ENCODE results near the gene FAM120B. TPM values are rescaled to one million over a fixed set of nuclear protein-coding genes. Genes with fewer than 3 reads are reported as not detected.

Gene FAM120B
- total and polyA plus RNA-seq, 3 experiments from 2014 or later, result 19.1 to 29.8 (median 20.9) TPM

- Mint-ChIP-seq H3K9me3 (peaks cover 7 to 15% (median 9%) of the 10 kb centered on the region in 5 donors), H3K27ac (no peak overlapping the region), H3K4me3 (no peak overlapping the region), H3K27me3 (peaks cover 10 to 40% of the 10 kb centered on the region in 2 donors), H3K36me3 (peaks cover 0 to 14% (median 0%) of the 10 kb centered on the region in 3 donors), H3K4me1 (peaks cover 0 to 7% (median 5%) of the 10 kb centered on the region in 3 donors)
- H3K36me3 ChIP-seq (ENCODE audit: insufficient read depth, low read length), result no peaks in the 10 kb centered on the region
- ChIA-PET CTCF (no interaction called here), POLR2A (no interaction called here)
- H3K27me3 ChIP-seq (ENCODE audit: insufficient read depth, low read length, poor library complexity, severe bottlenecking), result peaks cover 3% of the 10 kb centered on the region
- no peak for DNase-seq
- H3K4me1 ChIP-seq (ENCODE audit: insufficient read depth, low read length), result no peaks in the 10 kb centered on the region
- H3K9me3 ChIP-seq (ENCODE audit: low read length), result no peaks in the 10 kb centered on the region
- H3K27ac ChIP-seq (ENCODE audit: low read depth, low read length), result no peak overlapping the region
- H3K4me3 ChIP-seq (ENCODE audit: low read length), result no peak overlapping the region
These were observed 126.9 kb downstream of the FAM120B start for GRCh38 chr6:170433163-170434116.

DNA sequence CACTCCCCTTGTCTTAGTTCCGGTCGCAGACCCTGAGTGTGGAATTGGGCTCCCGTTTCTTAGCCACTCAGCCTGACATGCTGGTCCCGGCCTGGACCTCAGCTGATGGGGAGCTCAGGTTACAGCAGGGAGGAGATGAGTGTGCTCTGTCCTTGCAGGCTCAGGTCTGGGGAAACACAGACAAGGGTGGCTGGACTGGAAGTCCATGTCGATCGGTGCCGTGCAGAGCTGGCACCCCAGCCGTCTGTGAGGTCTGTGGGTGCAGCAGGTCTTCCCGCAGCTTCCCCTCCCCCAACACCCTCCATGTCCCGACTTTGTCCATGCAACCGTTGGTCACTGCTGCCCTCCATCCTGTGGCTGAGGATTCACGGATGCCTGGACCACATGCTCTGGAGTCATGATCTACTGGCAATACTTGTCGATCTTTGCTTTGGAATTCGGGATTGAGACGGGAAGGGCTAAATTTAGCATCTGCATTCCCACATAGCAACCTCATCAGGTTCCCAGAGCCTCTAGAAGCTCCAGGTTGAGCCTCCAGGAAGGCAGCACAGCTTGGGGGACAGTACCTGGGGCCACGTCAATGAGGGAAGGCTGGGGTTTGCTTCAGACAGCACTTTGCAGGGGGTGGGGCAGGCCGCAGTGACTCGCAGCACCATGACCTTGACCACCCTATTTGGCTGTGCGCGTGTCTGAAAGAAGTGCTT, 127.7 kb downstream of the FAM120B start:
- POLR2A ChIA-PET, result no interaction called here
- DNase-seq, result no peak
- Mint-ChIP-seq H3K4me3 (no peak overlapping the region), H3K9me3 (peaks cover 7 to 15% (median 9%) of the 10 kb centered on the region in 5 donors), H3K36me3 (peaks cover 0 to 14% (median 0%) of the 10 kb centered on the region in 3 donors), H3K27me3 (peaks cover 8 to 39% of the 10 kb centered on the region in 2 donors), H3K4me1 (peaks cover 0 to 8% (median 5%) of the 10 kb centered on the region in 3 donors), H3K27ac (no peak overlapping the region)
- no peaks in the 10 kb centered on the region for H3K4me1 ChIP-seq (ENCODE audit: insufficient read depth, low read length)
- CTCF ChIA-PET, result no interaction called here
- H3K36me3 ChIP-seq (ENCODE audit: insufficient read depth, low read length), result no peaks in the 10 kb centered on the region
- H3K27me3 ChIP-seq (ENCODE audit: insufficient read depth, low read length, poor library complexity, severe bottlenecking), result peaks cover 3% of the 10 kb centered on the region
- no peaks in the 10 kb centered on the region for H3K9me3 ChIP-seq (ENCODE audit: low read length)
- no peak overlapping the region for H3K27ac ChIP-seq (ENCODE audit: low read depth, low read length)
- no peak overlapping the region for H3K4me3 ChIP-seq (ENCODE audit: low read length)

DNA sequence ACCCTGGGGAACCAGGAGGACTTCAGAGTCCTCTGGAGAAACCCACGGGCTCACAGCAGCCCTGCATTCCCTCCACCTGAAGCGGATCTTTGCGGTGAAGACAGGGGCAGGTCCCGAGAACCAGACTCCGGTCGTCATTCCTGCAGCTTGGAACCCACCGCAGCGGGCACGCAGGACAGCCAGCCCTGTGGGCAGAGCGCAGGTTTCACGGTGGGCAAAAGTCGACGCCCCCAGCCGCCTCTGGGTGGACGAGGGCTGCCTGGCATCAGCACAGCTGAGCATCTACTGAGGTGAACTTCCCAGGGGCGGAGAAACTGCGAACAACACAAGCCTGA, 128.2 kb downstream of the FAM120B start:
- no peaks in the 10 kb centered on the region for H3K9me3 ChIP-seq (ENCODE audit: low read length)
- POLR2A ChIA-PET, result no interaction called here
- Mint-ChIP-seq H3K27me3 (peaks cover 8 to 36% of the 10 kb centered on the region in 2 donors), H3K9me3 (peaks cover 7 to 15% (median 9%) of the 10 kb centered on the region in 5 donors), H3K4me3 (no peak overlapping the region), H3K4me1 (peaks cover 0 to 8% (median 5%) of the 10 kb centered on the region in 3 donors), H3K27ac (no peak overlapping the region), H3K36me3 (peaks cover 0 to 14% (median 0%) of the 10 kb centered on the region in 3 donors)
- H3K4me3 ChIP-seq (ENCODE audit: low read length), result no peak overlapping the region
- CTCF ChIA-PET, result no interaction called here
- H3K4me1 ChIP-seq (ENCODE audit: insufficient read depth, low read length), result no peaks in the 10 kb centered on the region
- no peaks in the 10 kb centered on the region for H3K36me3 ChIP-seq (ENCODE audit: insufficient read depth, low read length)
- no peak for DNase-seq
- peaks cover 3% of the 10 kb centered on the region for H3K27me3 ChIP-seq (ENCODE audit: insufficient read depth, low read length, poor library complexity, severe bottlenecking)
- no peak overlapping the region for H3K27ac ChIP-seq (ENCODE audit: low read depth, low read length)

DNA sequence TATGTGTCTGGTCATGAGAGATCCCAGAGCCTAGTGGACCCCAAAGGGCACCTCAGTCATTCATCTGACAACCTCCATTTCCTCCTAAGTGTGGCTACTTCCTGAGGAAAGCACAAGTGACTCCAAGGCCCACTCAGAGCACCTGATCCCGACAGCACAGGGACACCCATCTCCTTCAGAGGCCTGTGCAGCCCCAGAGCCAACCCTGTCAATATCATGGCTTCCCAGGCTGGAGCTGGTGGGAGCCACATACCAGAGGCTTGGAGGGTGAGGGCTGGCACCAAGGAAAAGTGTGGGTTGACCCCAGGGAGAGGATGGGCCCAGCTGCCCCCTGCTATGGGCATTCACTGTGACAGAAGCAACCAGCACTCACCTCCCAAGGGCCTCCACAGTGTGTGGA, 129.2 kb downstream of the FAM120B start:
- H3K4me1 Mint-ChIP-seq, result peaks cover 0 to 8% (median 5%) of the 10 kb centered on the region in 3 donors
- no peak overlapping the region for H3K27ac ChIP-seq (ENCODE audit: low read depth, low read length)
- peaks cover 10 to 36% of the 10 kb centered on the region in 2 donors for H3K27me3 Mint-ChIP-seq
- no peak overlapping the region for H3K27ac Mint-ChIP-seq
- H3K4me3 Mint-ChIP-seq, result peak overlapping the region in 1 of 7 donors; percentile 23
- H3K36me3 Mint-ChIP-seq, result peaks cover 0 to 14% (median 0%) of the 10 kb centered on the region in 3 donors
- H3K36me3 ChIP-seq (ENCODE audit: insufficient read depth, low read length), result no peaks in the 10 kb centered on the region
- H3K9me3 ChIP-seq (ENCODE audit: low read length), result no peaks in the 10 kb centered on the region
- H3K27me3 ChIP-seq (ENCODE audit: insufficient read depth, low read length, poor library complexity, severe bottlenecking), result peaks cover 3% of the 10 kb centered on the region
- H3K4me3 ChIP-seq (ENCODE audit: low read length), result no peak overlapping the region
- H3K4me1 ChIP-seq (ENCODE audit: insufficient read depth, low read length), result no peaks in the 10 kb centered on the region
- CTCF ChIA-PET, result no interaction called here
- H3K9me3 Mint-ChIP-seq, result peaks cover 7 to 15% (median 9%) of the 10 kb centered on the region in 5 donors
- POLR2A ChIA-PET, result no interaction called here
- DNase-seq, result no peak

DNA sequence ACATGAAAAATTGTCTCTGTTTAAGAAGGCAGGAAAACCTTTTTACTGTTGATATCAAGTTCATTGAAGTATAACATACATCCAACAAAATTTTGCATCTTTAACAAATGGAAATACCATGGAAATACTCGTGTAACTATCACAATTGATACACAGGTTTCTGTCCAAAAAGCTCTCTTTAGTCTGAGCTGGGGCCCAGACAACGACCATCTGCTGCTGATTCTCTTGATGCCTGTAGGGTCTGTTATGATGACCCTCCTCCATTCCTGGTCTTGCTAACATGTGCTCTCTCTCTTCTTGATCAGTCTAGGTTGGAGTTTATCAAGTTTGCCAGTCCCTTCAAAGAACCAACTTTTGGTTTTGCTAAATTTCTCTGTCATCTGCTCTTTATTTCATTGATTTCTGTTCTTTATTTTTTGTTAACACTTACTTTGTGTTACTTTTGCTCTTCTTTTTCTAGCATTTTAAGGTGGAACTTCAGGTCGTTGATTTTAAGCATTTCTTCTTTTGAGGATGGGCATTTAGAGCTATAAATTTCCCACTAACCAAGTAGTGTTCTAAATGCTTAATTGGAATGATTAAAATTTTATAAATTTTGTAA, 129.8 kb downstream of the FAM120B start:
- H3K36me3 Mint-ChIP-seq, result peaks cover 0 to 14% (median 0%) of the 10 kb centered on the region in 3 donors
- Histone ChIP-seq H3K4me3 (ENCODE audit: low read length) (no peak overlapping the region), H3K36me3 (ENCODE audit: insufficient read depth, low read length) (no peaks in the 10 kb centered on the region), H3K9me3 (ENCODE audit: low read length) (no peaks in the 10 kb centered on the region), H3K4me1 (ENCODE audit: insufficient read depth, low read length) (no peaks in the 10 kb centered on the region), H3K27ac (ENCODE audit: low read depth, low read length) (no peak overlapping the region), H3K27me3 (ENCODE audit: insufficient read depth, low read length, poor library complexity, severe bottlenecking) (peaks cover 3% of the 10 kb centered on the region)
- H3K27me3 Mint-ChIP-seq, result peaks cover 10 to 32% of the 10 kb centered on the region in 2 donors
- CTCF ChIA-PET, result no interaction called here
- peaks cover 0 to 8% (median 5%) of the 10 kb centered on the region in 3 donors for H3K4me1 Mint-ChIP-seq
- H3K9me3 Mint-ChIP-seq, result peaks cover 7 to 15% (median 9%) of the 10 kb centered on the region in 5 donors
- POLR2A ChIA-PET, result no interaction called here
- peak overlapping the region in 1 of 7 donors; percentile 23 for H3K4me3 Mint-ChIP-seq
- no peak for DNase-seq
- no peak overlapping the region for H3K27ac Mint-ChIP-seq

- H3K27me3 Mint-ChIP-seq, result peaks cover 10 to 27% of the 10 kb centered on the region in 2 donors
- Histone ChIP-seq H3K27ac (ENCODE audit: low read depth, low read length) (no peak overlapping the region), H3K27me3 (ENCODE audit: insufficient read depth, low read length, poor library complexity, severe bottlenecking) (peaks cover 3% of the 10 kb centered on the region), H3K36me3 (ENCODE audit: insufficient read depth, low read length) (no peaks in the 10 kb centered on the region), H3K9me3 (ENCODE audit: low read length) (no peaks in the 10 kb centered on the region), H3K4me3 (ENCODE audit: low read length) (no peak overlapping the region), H3K4me1 (ENCODE audit: insufficient read depth, low read length) (no peaks in the 10 kb centered on the region)
- H3K4me1 Mint-ChIP-seq, result peaks cover 0 to 8% (median 5%) of the 10 kb centered on the region in 3 donors
- CTCF ChIA-PET, result no interaction called here
- DNase-seq, result no peak
- H3K4me3 Mint-ChIP-seq, result peak overlapping the region in 6 of 7 donors; percentile 13 to 74 (median 52)
- H3K9me3 Mint-ChIP-seq, result peaks cover 7 to 15% (median 9%) of the 10 kb centered on the region in 5 donors
- H3K36me3 Mint-ChIP-seq, result peaks cover 0 to 14% (median 0%) of the 10 kb centered on the region in 3 donors
- POLR2A ChIA-PET, result no interaction called here
- H3K27ac Mint-ChIP-seq, result peak overlapping the region in 1 of 8 donors; percentile 74
These were observed 131.3 kb downstream of the FAM120B start for GRCh38 chr6:170437719-170438401.

DNA sequence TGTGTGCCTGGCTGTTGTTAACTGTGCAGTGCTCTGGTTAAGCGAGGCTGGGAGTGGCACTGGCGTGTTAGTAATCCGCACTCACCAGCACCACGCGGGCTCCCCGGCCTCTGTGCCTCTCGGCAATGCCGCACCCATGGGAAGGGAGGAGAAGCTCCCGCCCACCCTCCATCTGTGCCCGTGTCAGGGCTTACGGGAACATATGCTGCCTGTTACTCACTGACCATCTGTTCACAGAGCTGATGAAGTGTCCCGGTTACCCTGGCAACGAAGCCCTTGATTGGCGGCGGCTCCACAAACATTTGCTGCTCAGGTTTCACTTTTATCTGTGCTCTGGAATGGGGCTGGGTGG, 131.8 kb downstream of the FAM120B start:
- ChIA-PET POLR2A (no interaction called here), CTCF (no interaction called here)
- H3K27me3 ChIP-seq (ENCODE audit: insufficient read depth, low read length, poor library complexity, severe bottlenecking), result peaks cover 3% of the 10 kb centered on the region
- DNase-seq, result peak in 1 of 5 donors; percentile 8
- Mint-ChIP-seq H3K27ac (no peak overlapping the region), H3K4me3 (peak overlapping the region; percentile 13 to 76 (median 63)), H3K27me3 (peaks cover 10 to 25% of the 10 kb centered on the region in 2 donors), H3K36me3 (peaks cover 0 to 14% (median 0%) of the 10 kb centered on the region in 3 donors), H3K4me1 (peaks cover 0 to 8% (median 5%) of the 10 kb centered on the region in 3 donors), H3K9me3 (peaks cover 7 to 15% (median 9%) of the 10 kb centered on the region in 5 donors)
- H3K4me1 ChIP-seq (ENCODE audit: insufficient read depth, low read length), result no peaks in the 10 kb centered on the region
- H3K36me3 ChIP-seq (ENCODE audit: insufficient read depth, low read length), result no peaks in the 10 kb centered on the region
- H3K9me3 ChIP-seq (ENCODE audit: low read length), result no peaks in the 10 kb centered on the region
- H3K27ac ChIP-seq (ENCODE audit: low read depth, low read length), result no peak overlapping the region
- no peak overlapping the region for H3K4me3 ChIP-seq (ENCODE audit: low read length)
